ENCODE data around the gene ACTG1. TPM values are rescaled to one million over a fixed set of nuclear protein-coding genes. Genes with fewer than 3 reads are reported as not detected.

The ACTG1 gene
- total and polyA plus RNA-seq, 2 of the 13 experiments (the other 11 are each of a cell fraction or from before 2014, with no cell fraction given), result 973 to 1,138 TPM

DNA sequence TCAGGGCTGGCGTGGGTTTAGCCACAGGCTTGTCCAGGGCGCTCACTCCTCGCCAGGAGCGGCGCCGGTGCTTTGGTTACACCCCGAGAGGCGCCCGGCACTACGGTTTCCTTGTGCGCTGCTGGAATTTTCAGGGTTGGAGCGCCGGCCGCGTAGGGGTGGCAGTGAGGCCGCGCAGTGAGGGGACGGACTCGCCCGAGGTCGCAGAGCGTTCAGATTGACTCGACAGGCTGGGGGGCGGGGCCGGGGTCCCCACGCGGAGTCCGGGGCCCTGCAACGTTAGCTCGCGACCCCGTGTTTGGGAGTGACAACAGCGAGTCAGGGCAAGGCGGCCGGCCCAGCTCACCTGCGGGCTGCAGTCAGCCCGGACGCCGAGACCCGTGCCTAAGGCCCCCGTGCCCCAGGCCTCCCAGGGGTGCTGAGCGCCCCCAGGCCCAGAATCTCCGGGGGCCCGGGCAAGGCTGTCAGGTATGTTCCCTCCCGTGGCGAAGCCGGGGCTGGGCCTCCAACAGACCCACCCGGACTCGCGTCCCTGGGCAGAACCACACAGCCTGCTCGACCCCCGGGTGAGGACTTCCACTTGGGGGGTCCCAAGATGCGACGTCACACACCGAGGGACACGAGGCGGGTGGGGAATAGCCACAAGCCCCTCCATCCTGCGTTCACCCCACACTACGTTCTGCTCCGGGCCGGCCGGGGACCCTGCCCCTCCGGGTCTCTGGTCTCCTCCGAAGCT, 1.3 kb upstream of the ACTG1 start (continued):
- TF ChIP-seq, protein P1, sequence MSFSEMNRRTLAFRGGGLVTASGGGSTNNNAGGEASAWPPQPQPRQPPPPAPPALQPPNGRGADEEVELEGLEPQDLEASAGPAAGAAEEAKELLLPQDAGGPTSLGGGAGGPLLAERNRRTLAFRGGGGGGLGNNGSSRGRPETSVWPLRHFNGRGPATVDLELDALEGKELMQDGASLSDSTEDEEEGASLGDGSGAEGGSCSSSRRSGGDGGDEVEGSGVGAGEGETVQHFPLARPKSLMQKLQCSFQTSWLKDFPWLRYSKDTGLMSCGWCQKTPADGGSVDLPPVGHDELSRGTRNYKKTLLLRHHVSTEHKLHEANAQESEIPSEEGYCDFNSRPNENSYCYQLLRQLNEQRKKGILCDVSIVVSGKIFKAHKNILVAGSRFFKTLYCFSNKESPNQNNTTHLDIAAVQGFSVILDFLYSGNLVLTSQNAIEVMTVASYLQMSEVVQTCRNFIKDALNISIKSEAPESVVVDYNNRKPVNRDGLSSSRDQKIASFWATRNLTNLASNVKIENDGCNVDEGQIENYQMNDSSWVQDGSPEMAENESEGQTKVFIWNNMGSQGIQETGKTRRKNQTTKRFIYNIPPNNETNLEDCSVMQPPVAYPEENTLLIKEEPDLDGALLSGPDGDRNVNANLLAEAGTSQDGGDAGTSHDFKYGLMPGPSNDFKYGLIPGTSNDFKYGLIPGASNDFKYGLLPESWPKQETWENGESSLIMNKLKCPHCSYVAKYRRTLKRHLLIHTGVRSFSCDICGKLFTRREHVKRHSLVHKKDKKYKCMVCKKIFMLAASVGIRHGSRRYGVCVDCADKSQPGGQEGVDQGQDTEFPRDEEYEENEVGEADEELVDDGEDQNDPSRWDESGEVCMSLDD (CRISPR knock-in tag; IDR thresholded peaks at IDR 0.05; ENCODE audit: borderline replicate concordance), result peak; percentile 97
- TF ChIP-seq FOXM1 (CRISPR knock-in tag; IDR thresholded peaks at IDR 0.05) (no peak), HNRNPH1 (optimal IDR thresholded peaks at IDR 0.05; ENCODE audit: low read depth, low read length) (no peak), ZZZ3 (CRISPR knock-in tag; IDR thresholded peaks at IDR 0.05; ENCODE audit: borderline replicate concordance) (no peak), NR3C1 (CRISPR knock-in tag; IDR thresholded peaks at IDR 0.05) (no peak), TOE1 (CRISPR knock-in tag; IDR thresholded peaks at IDR 0.05) (no peak), ZNF3 (CRISPR knock-in tag; IDR thresholded peaks at IDR 0.05) (no peak), RXRB (CRISPR knock-in tag; IDR thresholded peaks at IDR 0.05; ENCODE audit: borderline replicate concordance) (0 out of 2 replicates have a peak, but pooled peaks have one; percentile 32), BCL6 (CRISPR knock-in tag; IDR thresholded peaks at IDR 0.05) (peak; percentile 44), ZNF629 (CRISPR knock-in tag; conservative IDR thresholded peaks at IDR 0.05) (no peak), ZNF296 (CRISPR knock-in tag; conservative IDR thresholded peaks at IDR 0.05) (no peak), PITX1 (CRISPR knock-in tag; IDR thresholded peaks at IDR 0.05) (no peak), GLI4 (CRISPR knock-in tag; IDR thresholded peaks at IDR 0.05; ENCODE audit: borderline replicate concordance) (no peak), ZNF138 (CRISPR knock-in tag; IDR thresholded peaks at IDR 0.05; ENCODE audit: low read depth) (no peak), NR2C2 (CRISPR knock-in tag; IDR thresholded peaks at IDR 0.05; ENCODE audit: borderline replicate concordance) (no peak; the same call in 1 of the 2 replicates), ZNF616 (CRISPR knock-in tag; IDR thresholded peaks at IDR 0.05; ENCODE audit: low read depth) (no peak), KLF9 (CRISPR knock-in tag; IDR thresholded peaks at IDR 0.05; ENCODE audit: low read depth) (no peak), NBN (conservative IDR thresholded peaks at IDR 0.05) (no peak), RARG (CRISPR knock-in tag; IDR thresholded peaks at IDR 0.05; ENCODE audit: low read depth) (no peak), STAT5B (CRISPR knock-in tag; IDR thresholded peaks at IDR 0.05) (no peak)
- TF ChIP-seq, protein P2, sequence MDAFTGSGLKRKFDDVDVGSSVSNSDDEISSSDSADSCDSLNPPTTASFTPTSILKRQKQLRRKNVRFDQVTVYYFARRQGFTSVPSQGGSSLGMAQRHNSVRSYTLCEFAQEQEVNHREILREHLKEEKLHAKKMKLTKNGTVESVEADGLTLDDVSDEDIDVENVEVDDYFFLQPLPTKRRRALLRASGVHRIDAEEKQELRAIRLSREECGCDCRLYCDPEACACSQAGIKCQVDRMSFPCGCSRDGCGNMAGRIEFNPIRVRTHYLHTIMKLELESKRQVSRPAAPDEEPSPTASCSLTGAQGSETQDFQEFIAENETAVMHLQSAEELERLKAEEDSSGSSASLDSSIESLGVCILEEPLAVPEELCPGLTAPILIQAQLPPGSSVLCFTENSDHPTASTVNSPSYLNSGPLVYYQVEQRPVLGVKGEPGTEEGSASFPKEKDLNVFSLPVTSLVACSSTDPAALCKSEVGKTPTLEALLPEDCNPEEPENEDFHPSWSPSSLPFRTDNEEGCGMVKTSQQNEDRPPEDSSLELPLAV (CRISPR knock-in tag; conservative IDR thresholded peaks at IDR 0.05; ENCODE audit: low read depth), result no peak
- TF ChIP-seq, protein P3, sequence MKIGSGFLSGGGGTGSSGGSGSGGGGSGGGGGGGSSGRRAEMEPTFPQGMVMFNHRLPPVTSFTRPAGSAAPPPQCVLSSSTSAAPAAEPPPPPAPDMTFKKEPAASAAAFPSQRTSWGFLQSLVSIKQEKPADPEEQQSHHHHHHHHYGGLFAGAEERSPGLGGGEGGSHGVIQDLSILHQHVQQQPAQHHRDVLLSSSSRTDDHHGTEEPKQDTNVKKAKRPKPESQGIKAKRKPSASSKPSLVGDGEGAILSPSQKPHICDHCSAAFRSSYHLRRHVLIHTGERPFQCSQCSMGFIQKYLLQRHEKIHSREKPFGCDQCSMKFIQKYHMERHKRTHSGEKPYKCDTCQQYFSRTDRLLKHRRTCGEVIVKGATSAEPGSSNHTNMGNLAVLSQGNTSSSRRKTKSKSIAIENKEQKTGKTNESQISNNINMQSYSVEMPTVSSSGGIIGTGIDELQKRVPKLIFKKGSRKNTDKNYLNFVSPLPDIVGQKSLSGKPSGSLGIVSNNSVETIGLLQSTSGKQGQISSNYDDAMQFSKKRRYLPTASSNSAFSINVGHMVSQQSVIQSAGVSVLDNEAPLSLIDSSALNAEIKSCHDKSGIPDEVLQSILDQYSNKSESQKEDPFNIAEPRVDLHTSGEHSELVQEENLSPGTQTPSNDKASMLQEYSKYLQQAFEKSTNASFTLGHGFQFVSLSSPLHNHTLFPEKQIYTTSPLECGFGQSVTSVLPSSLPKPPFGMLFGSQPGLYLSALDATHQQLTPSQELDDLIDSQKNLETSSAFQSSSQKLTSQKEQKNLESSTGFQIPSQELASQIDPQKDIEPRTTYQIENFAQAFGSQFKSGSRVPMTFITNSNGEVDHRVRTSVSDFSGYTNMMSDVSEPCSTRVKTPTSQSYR (CRISPR knock-in tag; IDR thresholded peaks at IDR 0.05; ENCODE audit: borderline replicate concordance), result no peak
- TF ChIP-seq, protein P4, sequence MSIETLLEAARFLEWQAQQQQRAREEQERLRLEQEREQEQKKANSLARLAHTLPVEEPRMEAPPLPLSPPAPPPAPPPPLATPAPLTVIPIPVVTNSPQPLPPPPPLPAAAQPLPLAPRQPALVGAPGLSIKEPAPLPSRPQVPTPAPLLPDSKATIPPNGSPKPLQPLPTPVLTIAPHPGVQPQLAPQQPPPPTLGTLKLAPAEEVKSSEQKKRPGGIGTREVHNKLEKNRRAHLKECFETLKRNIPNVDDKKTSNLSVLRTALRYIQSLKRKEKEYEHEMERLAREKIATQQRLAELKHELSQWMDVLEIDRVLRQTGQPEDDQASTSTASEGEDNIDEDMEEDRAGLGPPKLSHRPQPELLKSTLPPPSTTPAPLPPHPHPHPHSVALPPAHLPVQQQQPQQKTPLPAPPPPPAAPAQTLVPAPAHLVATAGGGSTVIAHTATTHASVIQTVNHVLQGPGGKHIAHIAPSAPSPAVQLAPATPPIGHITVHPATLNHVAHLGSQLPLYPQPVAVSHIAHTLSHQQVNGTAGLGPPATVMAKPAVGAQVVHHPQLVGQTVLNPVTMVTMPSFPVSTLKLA (IDR thresholded peaks at IDR 0.05), result no peak
